ENCODE measurements around the gene EHD3.

- no peak for TF ChIP-seq CTCF (conservative IDR thresholded peaks at IDR 0.05)
- TF ChIP-seq ZFX (IDR thresholded peaks at IDR 0.05), result no peak
Measured at GRCh38 chr2:31187166-31187565, 46.8 kb upstream of the EHD3 start.

Data from C4-2B (cell line).